SU-DHL-6 (cell line): ENCODE data around the gene PPP6R2.

Experiments
- CTCF ChIP-seq: fragments of 200-600 bp; sonication (generic); IDR thresholded peaks from one replicate; pipeline ENCODE4 v1.5.1; 2017; ENCODE audit warnings: antibody characterized with exemption, mild to moderate bottlenecking, low read length, moderate library complexity; ENCODE audit not compliant: insufficient read depth, poor library complexity, severe bottlenecking
- EZH2phosphoT487 ChIP-seq: fragments of 200-600 bp; sonication (generic), shearing (Covaris generic); conservative IDR thresholded peaks from 2 replicates; pipeline ENCODE4 v1.6.1; 2018; ENCODE audit warnings: mild to moderate bottlenecking, antibody characterized with exemption, low read length, moderate library complexity, mixed read lengths

DNA sequence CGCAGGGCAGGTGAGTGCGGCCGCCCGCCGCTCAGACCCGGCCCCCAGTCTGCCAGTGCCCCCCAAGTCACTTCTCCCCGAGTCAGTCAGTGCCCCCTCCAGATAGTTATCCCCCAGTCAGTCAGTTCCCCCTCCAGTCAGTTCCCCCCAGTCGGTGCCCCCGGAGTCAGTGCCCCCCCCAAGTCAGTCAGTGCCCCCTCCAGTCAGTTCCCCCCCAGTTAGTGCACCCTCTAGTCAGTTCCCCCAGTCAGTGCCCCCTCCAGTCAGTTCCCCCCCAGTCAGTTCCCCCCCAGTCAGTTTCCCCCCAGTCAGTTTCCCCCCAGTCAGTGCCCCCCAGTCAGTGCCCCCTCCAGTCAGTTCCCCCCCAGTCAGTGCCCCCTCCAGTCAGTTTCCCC is 411 bp downstream of the PPP6R2 start:
- TF ChIP-seq CTCF: no peak
- TF ChIP-seq EZH2phosphoT487: no peak
